Measurements from ENCODE around the gene SCUBE3.

DNA sequence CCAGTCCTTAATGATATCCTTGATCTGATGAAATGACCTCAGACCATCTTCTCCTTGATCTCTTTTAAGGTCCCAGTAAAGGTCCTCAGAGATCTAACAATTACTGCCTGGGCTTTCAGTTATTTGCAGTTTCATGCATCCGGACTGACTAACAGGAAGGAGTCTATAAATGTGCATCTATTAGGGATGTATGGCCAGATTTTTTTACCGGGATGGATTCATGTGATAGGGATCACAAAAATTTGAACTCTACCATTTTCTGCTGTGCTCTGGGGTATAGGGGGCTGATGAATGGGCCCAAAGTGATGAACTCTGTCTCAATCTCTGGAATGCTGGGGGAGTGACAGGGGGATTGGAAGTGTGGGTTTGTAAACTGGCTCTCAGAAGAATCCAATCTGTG, 36.2 kb upstream of the SCUBE3 start:
- TF ChIP-seq CTCF (IDR thresholded peaks at IDR 0.05; ENCODE audit: poor library complexity) = no peak
- TF ChIP-seq EZH2 (IDR thresholded peaks at IDR 0.05; ENCODE audit: borderline replicate concordance) = no peak
- TF ChIP-seq EZH2phosphoT487 (IDR thresholded peaks at IDR 0.05; ENCODE audit: low read depth, severe bottlenecking, unreplicated experiment) = no peak

Measured in hepatocyte (in vitro differentiated cells).